Vagina (tissue), 2 donors: ENCODE data around the gene SGCA.

Source experiments
- POLR2AphosphoS5 ChIP-seq, 2 donors: sonication (generic); formaldehyde crosslinking; IDR thresholded peaks; one replicate each; pipeline ENCODE4 v1.9.0; 2017; ENCODE audit warnings: antibody characterized with exemption in 2 of 2, mild to moderate bottlenecking in 2 of 2, low read depth in 1 of 2; ENCODE audit not compliant: insufficient read depth in 1 of 2
- TF ChIP-seq, protein P1 (sequence below), 3 experiments: fragments of 450-650 bp in 2 of 3; fragments of 200-600 bp in 1 of 3; sonication (generic) in 1 of 3; IDR thresholded peaks; one replicate each; pipeline ENCODE4 v1.5.1; 2017 to 2019; ENCODE audit warnings: antibody characterized with exemption in 3 of 3, mild to moderate bottlenecking in 2 of 3, moderate library complexity in 2 of 3

DNA sequence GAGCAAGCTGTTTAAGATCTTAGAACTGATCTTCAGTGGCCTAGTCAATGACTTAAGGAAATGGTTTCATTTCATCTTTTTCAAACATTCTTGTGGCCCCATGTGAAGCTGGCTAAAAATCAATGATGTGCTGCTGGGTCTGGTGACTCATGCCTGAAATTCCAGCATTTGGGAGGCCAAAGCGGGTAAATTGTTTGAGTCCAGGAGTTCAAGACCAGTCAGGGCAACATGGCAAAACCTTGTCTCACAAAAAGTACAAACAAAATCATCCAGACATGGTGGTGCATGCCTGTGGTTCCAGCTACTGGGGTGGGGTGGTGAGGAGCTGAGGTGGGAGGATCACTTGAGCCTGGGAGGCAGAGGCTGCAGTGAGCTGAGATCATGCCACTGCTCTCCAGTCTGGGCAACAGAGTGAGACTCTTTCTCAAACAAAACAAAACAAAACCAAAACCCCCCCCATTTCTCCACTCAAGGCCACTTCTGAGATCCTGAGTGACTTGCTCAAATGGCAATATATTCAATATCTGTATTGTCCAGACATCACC lies 53.0 kb downstream of the SGCA start:
- peak in 1 of 2 donors; percentile 25 for TF ChIP-seq POLR2AphosphoS5 (IDR thresholded peaks at IDR 0.05; ENCODE audit: insufficient read depth in 1 of 2, low read depth in 1 of 2)
- TF ChIP-seq, protein P1, sequence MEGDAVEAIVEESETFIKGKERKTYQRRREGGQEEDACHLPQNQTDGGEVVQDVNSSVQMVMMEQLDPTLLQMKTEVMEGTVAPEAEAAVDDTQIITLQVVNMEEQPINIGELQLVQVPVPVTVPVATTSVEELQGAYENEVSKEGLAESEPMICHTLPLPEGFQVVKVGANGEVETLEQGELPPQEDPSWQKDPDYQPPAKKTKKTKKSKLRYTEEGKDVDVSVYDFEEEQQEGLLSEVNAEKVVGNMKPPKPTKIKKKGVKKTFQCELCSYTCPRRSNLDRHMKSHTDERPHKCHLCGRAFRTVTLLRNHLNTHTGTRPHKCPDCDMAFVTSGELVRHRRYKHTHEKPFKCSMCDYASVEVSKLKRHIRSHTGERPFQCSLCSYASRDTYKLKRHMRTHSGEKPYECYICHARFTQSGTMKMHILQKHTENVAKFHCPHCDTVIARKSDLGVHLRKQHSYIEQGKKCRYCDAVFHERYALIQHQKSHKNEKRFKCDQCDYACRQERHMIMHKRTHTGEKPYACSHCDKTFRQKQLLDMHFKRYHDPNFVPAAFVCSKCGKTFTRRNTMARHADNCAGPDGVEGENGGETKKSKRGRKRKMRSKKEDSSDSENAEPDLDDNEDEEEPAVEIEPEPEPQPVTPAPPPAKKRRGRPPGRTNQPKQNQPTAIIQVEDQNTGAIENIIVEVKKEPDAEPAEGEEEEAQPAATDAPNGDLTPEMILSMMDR (IDR thresholded peaks at IDR 0.05) = no peak
